Measurements from ENCODE around the gene NLRX1. TPM values are rescaled to one million over a fixed set of nuclear protein-coding genes. Genes with fewer than 3 reads are reported as not detected.
A peak's percentile ranks its signal among the peaks of the same experiment; 100 is the strongest.

NLRX1 gene, protein sequence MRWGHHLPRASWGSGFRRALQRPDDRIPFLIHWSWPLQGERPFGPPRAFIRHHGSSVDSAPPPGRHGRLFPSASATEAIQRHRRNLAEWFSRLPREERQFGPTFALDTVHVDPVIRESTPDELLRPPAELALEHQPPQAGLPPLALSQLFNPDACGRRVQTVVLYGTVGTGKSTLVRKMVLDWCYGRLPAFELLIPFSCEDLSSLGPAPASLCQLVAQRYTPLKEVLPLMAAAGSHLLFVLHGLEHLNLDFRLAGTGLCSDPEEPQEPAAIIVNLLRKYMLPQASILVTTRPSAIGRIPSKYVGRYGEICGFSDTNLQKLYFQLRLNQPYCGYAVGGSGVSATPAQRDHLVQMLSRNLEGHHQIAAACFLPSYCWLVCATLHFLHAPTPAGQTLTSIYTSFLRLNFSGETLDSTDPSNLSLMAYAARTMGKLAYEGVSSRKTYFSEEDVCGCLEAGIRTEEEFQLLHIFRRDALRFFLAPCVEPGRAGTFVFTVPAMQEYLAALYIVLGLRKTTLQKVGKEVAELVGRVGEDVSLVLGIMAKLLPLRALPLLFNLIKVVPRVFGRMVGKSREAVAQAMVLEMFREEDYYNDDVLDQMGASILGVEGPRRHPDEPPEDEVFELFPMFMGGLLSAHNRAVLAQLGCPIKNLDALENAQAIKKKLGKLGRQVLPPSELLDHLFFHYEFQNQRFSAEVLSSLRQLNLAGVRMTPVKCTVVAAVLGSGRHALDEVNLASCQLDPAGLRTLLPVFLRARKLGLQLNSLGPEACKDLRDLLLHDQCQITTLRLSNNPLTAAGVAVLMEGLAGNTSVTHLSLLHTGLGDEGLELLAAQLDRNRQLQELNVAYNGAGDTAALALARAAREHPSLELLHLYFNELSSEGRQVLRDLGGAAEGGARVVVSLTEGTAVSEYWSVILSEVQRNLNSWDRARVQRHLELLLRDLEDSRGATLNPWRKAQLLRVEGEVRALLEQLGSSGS
- 10.4 TPM for polyA plus RNA-seq
- long read RNA-seq, donor 1 = 0 reads
- long read RNA-seq, donor 2, partial matches to known transcripts = 0 of 1 reads
- long read RNA-seq, donor 2, other reads (novel, unspliced or antisense) = 0 of 1 reads
- long read RNA-seq, donor 3 = 0 reads
- long read RNA-seq, donor 4 = 0 reads
- long read RNA-seq, donor 5 = 0 reads
- long read RNA-seq, donor 6 = 0 reads
- long read RNA-seq, donor 7, partial matches to known transcripts = 0 of 1 reads
- long read RNA-seq, donor 7, other reads (novel, unspliced or antisense) = 0 of 1 reads
- long read RNA-seq, donor 8, partial matches to known transcripts = 0 of 1 reads
- long read RNA-seq, donor 8, other reads (novel, unspliced or antisense) = 0 of 1 reads
- long read RNA-seq, donor 9, partial matches to known transcripts = 0 of 1 reads
- long read RNA-seq, donor 9, other reads (novel, unspliced or antisense) = 0 of 1 reads
- long read RNA-seq, donor 10, partial matches to known transcripts = 0 of 1 reads
- long read RNA-seq, donor 10, other reads (novel, unspliced or antisense) = 0 of 1 reads
- long read RNA-seq, donor 11 = 0 reads

DNA sequence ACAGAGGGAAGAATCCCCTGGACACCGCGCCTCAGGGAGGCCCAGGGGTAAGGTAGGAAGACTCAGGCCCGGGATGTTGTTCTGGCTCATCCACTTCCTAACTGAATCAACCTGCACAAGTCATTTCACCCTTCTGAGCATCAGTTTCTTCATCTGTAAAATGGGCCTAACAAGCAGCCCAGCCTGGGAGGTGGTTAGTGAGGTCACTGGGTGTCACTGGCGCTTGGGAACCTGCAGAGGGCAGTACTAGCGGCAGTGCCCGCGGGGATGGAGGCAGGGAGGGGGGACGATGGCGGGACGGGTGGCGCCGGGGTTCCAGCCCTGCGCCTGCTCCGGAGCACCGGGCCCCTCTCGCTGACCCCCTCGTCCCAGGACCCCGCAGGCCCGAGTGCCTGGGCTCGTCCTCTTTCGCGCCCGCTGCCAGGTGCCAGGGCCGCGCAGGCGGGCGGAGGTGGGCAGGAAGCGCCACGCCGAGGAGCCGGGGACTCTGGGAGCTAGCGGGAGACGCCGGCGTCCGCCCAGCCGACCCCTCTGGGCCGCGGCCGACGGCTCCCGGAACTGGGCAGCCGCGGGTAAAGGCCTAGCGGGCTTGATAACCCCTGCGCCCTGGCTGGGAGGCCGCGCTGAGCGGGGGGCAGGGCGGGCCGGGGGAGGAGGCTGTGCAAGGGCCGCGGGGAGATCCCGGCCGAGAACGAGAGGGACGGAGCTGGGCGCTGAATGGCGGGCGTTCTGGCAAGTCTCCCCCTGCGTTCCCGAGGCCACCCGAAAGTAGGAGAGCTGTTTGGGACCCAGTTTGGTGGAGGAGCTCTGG, at the start of gene NLRX1:
NLRX1 (plus strand) TSS at position 255 of the 811 bp plus-strand sequence. CDS start 2,679 bp downstream, outside the sequence.
- no peaks in the 10 kb centered on the region for H3K9me3 ChIP-seq (ENCODE audit: control insufficient read depth, low read depth, low read length)
- H3K4me3 ChIP-seq (ENCODE audit: low read length) = peak within 1 kb of the TSS; percentile 71
- DNase-seq = peak; percentile 78 to 84
- peak within 1 kb of the TSS; percentile 55 for H3K27ac ChIP-seq (ENCODE audit: low read length)
- WGBS (ENCODE audit: insufficient coverage, low lambda C conversion rate) = no CpG with 5 or more reads among the region's 63 CpGs
- H3K36me3 ChIP-seq (ENCODE audit: control insufficient read depth, insufficient read depth, low read length) = peaks cover 5% of the 10 kb centered on the region
- peaks cover 3% of the 10 kb centered on the region for H3K4me1 ChIP-seq (ENCODE audit: control insufficient read depth, insufficient read depth, low read length)
- no peaks in the 10 kb centered on the region for H3K27me3 ChIP-seq (ENCODE audit: control insufficient read depth, insufficient read depth, low read length)

DNA sequence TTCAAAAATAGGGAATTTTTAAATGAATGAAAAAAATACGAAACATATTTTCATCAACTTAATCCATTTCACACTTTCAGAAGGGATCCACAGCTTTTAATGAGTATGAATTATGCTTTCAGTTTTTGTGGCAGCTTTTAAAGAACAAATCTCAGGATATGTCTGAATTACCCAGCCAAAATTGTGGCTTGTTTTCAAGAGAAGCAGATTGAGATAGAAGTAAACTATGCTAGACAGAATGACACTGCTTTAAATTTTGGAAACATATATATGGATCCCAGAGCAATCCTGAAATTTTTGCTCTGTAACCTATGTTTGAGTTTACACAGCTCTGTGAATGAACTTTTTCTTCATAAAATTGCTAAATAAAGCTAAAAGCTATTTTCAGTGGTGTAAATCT, 49.6 kb upstream of the NLRX1 start:
- 100% methylated on average over 1 of the region's 1 CpG for WGBS (ENCODE audit: insufficient coverage, low lambda C conversion rate)
- DNase-seq = no peak
- Histone ChIP-seq H3K4me3 (ENCODE audit: low read length) (no peak overlapping the region), H3K27ac (ENCODE audit: low read length) (no peak overlapping the region), H3K27me3 (ENCODE audit: control insufficient read depth, insufficient read depth, low read length) (no peaks in the 10 kb centered on the region), H3K36me3 (ENCODE audit: control insufficient read depth, insufficient read depth, low read length) (peaks cover 32% of the 10 kb centered on the region), H3K9me3 (ENCODE audit: control insufficient read depth, low read depth, low read length) (no peaks in the 10 kb centered on the region), H3K4me1 (ENCODE audit: control insufficient read depth, insufficient read depth, low read length) (peaks cover 14% of the 10 kb centered on the region)

DNA sequence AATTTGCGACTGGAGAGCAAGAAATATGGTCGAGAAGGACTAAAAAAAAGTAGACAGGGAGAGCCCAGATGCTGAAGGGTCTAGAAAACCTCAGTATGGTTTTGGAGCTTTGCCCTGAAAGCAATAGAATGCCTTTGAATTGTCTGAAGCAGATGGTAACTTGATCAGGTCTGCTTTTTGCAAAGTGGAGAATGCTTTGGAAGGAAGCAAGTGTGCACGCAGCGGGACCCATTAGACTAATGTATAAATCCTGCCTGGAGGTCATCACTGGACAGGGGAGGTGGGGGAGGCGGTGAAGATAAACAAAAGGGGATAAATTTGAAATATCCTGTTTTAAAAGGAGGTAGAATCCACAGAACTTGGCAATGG, 47.9 kb upstream of the NLRX1 start:
- whole genome bisulfite sequencing (ENCODE audit: insufficient coverage, low lambda C conversion rate) = 10% methylated on average over 4 of the region's 5 CpGs
- no peaks in the 10 kb centered on the region for H3K27me3 ChIP-seq (ENCODE audit: control insufficient read depth, insufficient read depth, low read length)
- peak overlapping the region; percentile 68 for H3K27ac ChIP-seq (ENCODE audit: low read length)
- H3K36me3 ChIP-seq (ENCODE audit: control insufficient read depth, insufficient read depth, low read length) = peaks cover 27% of the 10 kb centered on the region
- peaks cover 19% of the 10 kb centered on the region for H3K4me1 ChIP-seq (ENCODE audit: control insufficient read depth, insufficient read depth, low read length)
- H3K4me3 ChIP-seq (ENCODE audit: low read length) = peak overlapping the region; percentile 63
- H3K9me3 ChIP-seq (ENCODE audit: control insufficient read depth, low read depth, low read length) = no peaks in the 10 kb centered on the region
- DNase-seq = no peak

DNA sequence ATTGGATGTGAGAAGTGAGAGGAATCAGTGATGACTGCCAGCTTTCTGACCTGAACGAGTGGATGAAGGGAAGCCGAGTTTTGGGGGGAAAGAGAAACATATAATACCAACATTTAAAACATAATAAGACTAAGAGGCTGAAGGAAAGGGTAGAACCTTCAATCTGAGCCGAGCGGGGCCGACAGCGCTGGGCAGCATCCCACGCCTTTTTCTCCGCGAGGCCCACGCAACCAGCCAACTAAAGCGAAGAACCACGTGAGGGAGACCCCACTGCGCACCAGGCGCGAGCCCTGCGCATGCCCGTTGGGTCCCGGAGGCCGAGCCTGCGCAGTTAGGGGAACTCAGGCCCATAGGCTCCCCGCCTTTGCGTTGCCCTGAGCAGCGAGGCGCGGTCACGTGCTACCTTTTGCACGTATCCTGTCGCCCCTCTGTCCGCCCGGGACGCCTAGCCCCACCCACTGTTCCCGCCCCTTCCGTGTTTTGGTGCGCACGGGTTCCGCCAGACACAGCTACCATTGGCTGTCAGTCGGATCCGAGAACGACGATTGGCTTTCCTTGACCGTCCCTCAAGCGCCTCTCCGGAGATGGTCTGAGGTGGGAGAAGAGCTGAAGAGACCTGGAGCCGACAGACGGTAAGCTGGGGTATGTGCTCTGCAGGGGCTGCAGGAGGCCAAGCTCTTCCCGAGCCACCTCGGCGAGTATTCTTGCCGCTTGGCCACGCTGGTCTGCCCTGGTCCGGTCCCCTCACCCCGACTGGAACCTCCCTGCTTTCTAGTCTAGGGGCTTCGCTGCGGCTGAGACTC, 47.3 kb upstream of the NLRX1 start, which contains the start of gene HINFP:
HINFP (plus strand) TSS at position 573 of the 803 bp plus-strand sequence. CDS start 5,365 bp downstream, outside the sequence.
- peaks cover 21% of the 10 kb centered on the region for H3K36me3 ChIP-seq (ENCODE audit: control insufficient read depth, insufficient read depth, low read length)
- no peaks in the 10 kb centered on the region for H3K9me3 ChIP-seq (ENCODE audit: control insufficient read depth, low read depth, low read length)
- peak within 1 kb of the TSS; percentile 90 for H3K4me3 ChIP-seq (ENCODE audit: low read length)
- peaks cover 25% of the 10 kb centered on the region for H3K4me1 ChIP-seq (ENCODE audit: control insufficient read depth, insufficient read depth, low read length)
- DNase-seq = peak; percentile 99
- 0% methylated on average over 5 of the region's 54 CpGs for WGBS (ENCODE audit: insufficient coverage, low lambda C conversion rate)
- H3K27ac ChIP-seq (ENCODE audit: low read length) = peak within 1 kb of the TSS; percentile 90
- no peaks in the 10 kb centered on the region for H3K27me3 ChIP-seq (ENCODE audit: control insufficient read depth, insufficient read depth, low read length)

DNA sequence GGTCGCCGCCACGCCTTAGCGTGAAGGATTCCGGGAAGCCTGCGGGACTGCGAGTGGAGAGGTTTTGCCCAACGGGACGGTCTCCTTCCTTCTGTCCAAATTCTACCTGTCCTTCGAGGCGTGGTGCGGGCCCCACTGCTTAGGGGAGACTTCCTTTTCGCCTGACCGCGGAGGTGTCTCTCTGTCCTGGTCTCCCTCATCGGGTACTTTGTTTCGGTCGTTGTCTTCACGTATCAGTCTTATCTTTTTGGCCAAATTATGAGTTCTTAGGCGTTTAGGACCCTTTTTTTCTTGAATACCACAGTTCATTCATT, 46.8 kb upstream of the NLRX1 start:
- H3K9me3 ChIP-seq (ENCODE audit: control insufficient read depth, low read depth, low read length) = no peaks in the 10 kb centered on the region
- peak overlapping the region; percentile 90 for H3K4me3 ChIP-seq (ENCODE audit: low read length)
- WGBS (ENCODE audit: insufficient coverage, low lambda C conversion rate) = no CpG with 5 or more reads among the region's 20 CpGs
- peaks cover 16% of the 10 kb centered on the region for H3K36me3 ChIP-seq (ENCODE audit: control insufficient read depth, insufficient read depth, low read length)
- peak overlapping the region; percentile 90 for H3K27ac ChIP-seq (ENCODE audit: low read length)
- peaks cover 31% of the 10 kb centered on the region for H3K4me1 ChIP-seq (ENCODE audit: control insufficient read depth, insufficient read depth, low read length)
- no peaks in the 10 kb centered on the region for H3K27me3 ChIP-seq (ENCODE audit: control insufficient read depth, insufficient read depth, low read length)
- DNase-seq = no peak

DNA sequence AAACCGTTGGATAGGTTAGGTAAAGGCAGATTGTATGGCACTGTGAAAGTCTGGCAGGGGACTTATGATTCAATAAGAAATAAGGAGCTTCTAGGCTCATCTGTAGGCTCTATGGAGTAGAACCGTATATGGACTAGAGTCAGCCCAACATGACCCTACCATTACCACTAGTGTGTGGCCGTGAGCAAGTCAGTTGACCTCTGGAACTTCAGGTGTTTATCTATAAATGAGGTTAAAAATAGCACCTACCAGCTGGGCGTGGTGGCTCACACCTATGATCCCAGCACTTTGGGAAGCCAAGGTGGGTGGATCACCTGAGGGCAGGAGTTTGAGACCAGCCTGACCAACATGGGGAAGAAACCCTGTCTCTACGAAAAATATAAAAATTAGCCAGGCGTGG, 42.7 kb upstream of the NLRX1 start:
- WGBS (ENCODE audit: insufficient coverage, low lambda C conversion rate) = no CpG with 5 or more reads among the region's 6 CpGs

DNA sequence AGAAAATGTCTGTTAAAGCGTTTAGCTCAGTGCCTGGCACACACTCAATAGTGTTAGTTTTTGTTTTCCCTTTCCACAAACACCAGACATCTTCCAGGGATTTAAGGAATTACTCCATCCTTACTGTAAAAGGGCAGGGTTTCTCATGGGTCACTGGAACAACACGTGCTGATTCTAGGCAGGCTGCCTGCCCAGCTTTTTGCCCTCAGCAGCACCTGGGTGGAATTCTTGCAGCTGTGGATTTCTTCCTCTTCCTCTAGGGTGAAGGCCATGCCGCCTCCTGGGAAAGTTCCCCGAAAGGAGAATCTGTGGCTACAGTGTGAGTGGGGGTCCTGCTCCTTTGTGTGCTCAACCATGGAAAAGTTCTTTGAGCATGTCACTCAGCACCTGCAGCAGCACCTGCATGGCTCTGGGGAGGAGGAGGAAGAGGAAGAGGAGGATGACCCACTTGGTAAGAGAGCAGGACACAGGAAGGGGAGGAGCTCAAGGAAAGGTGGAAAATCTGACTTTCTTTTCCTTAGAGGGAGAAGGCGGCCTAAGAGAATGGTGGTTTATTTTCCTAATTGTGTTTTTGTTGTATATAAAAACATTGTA, 41.8 kb upstream of the NLRX1 start:
- H3K4me1 ChIP-seq (ENCODE audit: control insufficient read depth, insufficient read depth, low read length) = peaks cover 28% of the 10 kb centered on the region
- no peak for DNase-seq
- H3K27me3 ChIP-seq (ENCODE audit: control insufficient read depth, insufficient read depth, low read length) = no peaks in the 10 kb centered on the region
- H3K36me3 ChIP-seq (ENCODE audit: control insufficient read depth, insufficient read depth, low read length) = peaks cover 37% of the 10 kb centered on the region
- no peaks in the 10 kb centered on the region for H3K9me3 ChIP-seq (ENCODE audit: control insufficient read depth, low read depth, low read length)
- H3K27ac ChIP-seq (ENCODE audit: low read length) = peak overlapping the region; percentile 80
- WGBS (ENCODE audit: insufficient coverage, low lambda C conversion rate) = no CpG with 5 or more reads among the region's 5 CpGs
- H3K4me3 ChIP-seq (ENCODE audit: low read length) = no peak overlapping the region

More for the DNA sequence above, 42.7 kb upstream of the NLRX1 start:
- no peaks in the 10 kb centered on the region for H3K27me3 ChIP-seq (ENCODE audit: control insufficient read depth, insufficient read depth, low read length)
- H3K36me3 ChIP-seq (ENCODE audit: control insufficient read depth, insufficient read depth, low read length) = peaks cover 27% of the 10 kb centered on the region
- DNase-seq = peak; percentile 62 to 78
- H3K9me3 ChIP-seq (ENCODE audit: control insufficient read depth, low read depth, low read length) = no peaks in the 10 kb centered on the region
- H3K27ac ChIP-seq (ENCODE audit: low read length) = peak overlapping the region; percentile 80
- peaks cover 30% of the 10 kb centered on the region for H3K4me1 ChIP-seq (ENCODE audit: control insufficient read depth, insufficient read depth, low read length)
- no peak overlapping the region for H3K4me3 ChIP-seq (ENCODE audit: low read length)

DNA sequence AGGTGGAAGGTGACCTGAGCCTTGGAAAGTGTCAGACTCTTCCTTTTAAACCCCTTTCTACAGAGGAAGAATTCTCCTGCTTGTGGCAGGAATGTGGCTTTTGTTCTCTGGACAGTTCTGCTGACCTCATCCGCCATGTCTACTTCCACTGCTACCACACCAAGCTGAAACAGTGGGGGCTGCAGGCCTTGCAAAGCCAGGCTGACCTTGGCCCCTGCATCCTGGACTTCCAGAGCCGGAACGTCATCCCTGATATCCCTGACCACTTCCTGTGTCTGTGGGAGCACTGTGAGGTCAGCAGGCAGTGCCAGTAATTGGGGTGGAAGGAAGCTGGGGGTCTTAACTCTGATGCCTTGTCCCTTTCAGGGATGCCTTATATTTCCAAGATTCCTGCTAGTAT, 37.9 kb upstream of the NLRX1 start:
- WGBS (ENCODE audit: insufficient coverage, low lambda C conversion rate) = no CpG with 5 or more reads among the region's 3 CpGs
- no peak overlapping the region for H3K4me3 ChIP-seq (ENCODE audit: low read length)
- DNase-seq = no peak

More for the DNA sequence above, 37.9 kb upstream of the NLRX1 start:
- Histone ChIP-seq H3K36me3 (ENCODE audit: control insufficient read depth, insufficient read depth, low read length) (peaks cover 54% of the 10 kb centered on the region), H3K4me1 (ENCODE audit: control insufficient read depth, insufficient read depth, low read length) (peaks cover 13% of the 10 kb centered on the region), H3K27ac (ENCODE audit: low read length) (no peak overlapping the region), H3K9me3 (ENCODE audit: control insufficient read depth, low read depth, low read length) (no peaks in the 10 kb centered on the region), H3K27me3 (ENCODE audit: control insufficient read depth, insufficient read depth, low read length) (no peaks in the 10 kb centered on the region)
